H9 (cell line): ENCODE data around the gene SRC. TPM values are rescaled to one million over a fixed set of nuclear protein-coding genes. Genes with fewer than 3 reads are reported as not detected.
A peak's percentile ranks its signal among the peaks of the same experiment; 100 is the strongest.

ENCODE experiments used
- DNase-seq: peaks from one replicate; pipeline ENCODE4 v3.0.0-alpha.2; 2017
- H2AFZ ChIP-seq: one replicate; pipeline ENCODE4 v1.6.1; 2013; ENCODE audit warnings: mild to moderate bottlenecking, low read length, control low read depth, moderate library complexity
- H2AK5ac ChIP-seq: 2 replicates; pipeline ENCODE4 v1.6.1; 2013; ENCODE audit warnings: low read length, control low read depth, mixed read lengths; ENCODE audit not compliant: insufficient read length
- H2BK120ac ChIP-seq: one replicate; pipeline ENCODE4 v1.6.1; 2013; ENCODE audit warnings: low read depth, mild to moderate bottlenecking, low read length, control low read depth, inconsistent platforms; ENCODE audit not compliant: poor library complexity, severe bottlenecking
- H2BK12ac ChIP-seq: 2 replicates; pipeline ENCODE4 v1.6.1; 2013; ENCODE audit warnings: low read length, control low read depth, mixed read lengths, low read depth; ENCODE audit not compliant: insufficient read length
- H2BK15ac ChIP-seq: 2 replicates; pipeline ENCODE4 v1.6.1; 2013; ENCODE audit warnings: low read depth, low read length, control low read depth
- H2BK20ac ChIP-seq: one replicate; pipeline ENCODE4 v1.6.1; 2013; ENCODE audit warnings: low read depth, mild to moderate bottlenecking, low read length, control low read depth, inconsistent platforms; ENCODE audit not compliant: poor library complexity, severe bottlenecking
- H2BK5ac ChIP-seq: 2 replicates; pipeline ENCODE4 v1.6.1; 2013; ENCODE audit warnings: low read length, control low read depth, mixed read lengths; ENCODE audit not compliant: insufficient read length
- H3K14ac ChIP-seq: 2 replicates; pipeline ENCODE4 v1.6.1; 2013; ENCODE audit warnings: low read length, control low read depth; ENCODE audit not compliant: insufficient read depth
- H3K18ac ChIP-seq: 2 replicates; pipeline ENCODE4 v1.6.1; 2013; ENCODE audit warnings: low read depth, mild to moderate bottlenecking, mixed read lengths, low read length, control low read depth; ENCODE audit not compliant: insufficient read length
- H3K23ac ChIP-seq: 2 replicates; pipeline ENCODE4 v1.6.1; 2013; ENCODE audit warnings: low read length, control low read depth, mixed read lengths, low read depth; ENCODE audit not compliant: insufficient read length
- H3K23me2 ChIP-seq: 2 replicates; pipeline ENCODE4 v1.6.1; 2013; ENCODE audit warnings: low read depth, mild to moderate bottlenecking, mixed read lengths, low read length, control low read depth; ENCODE audit not compliant: insufficient read length, poor library complexity, severe bottlenecking
- H3K27ac ChIP-seq: 2 replicates; pipeline ENCODE4 v1.5.1; 2013; ENCODE audit warnings: low read length, control low read depth, mixed read lengths, low read depth; ENCODE audit not compliant: insufficient read length
- H3K27me3 ChIP-seq: 2 replicates; pipeline ENCODE4 v1.6.1; 2013; ENCODE audit warnings: low read length, control low read depth, inconsistent platforms; ENCODE audit not compliant: insufficient read depth
- H3K4ac ChIP-seq: 2 replicates; pipeline ENCODE4 v1.6.1; 2013; ENCODE audit warnings: low read depth, mild to moderate bottlenecking, control low read depth, inconsistent platforms, low read length, moderate library complexity
- H3K4me1 ChIP-seq: 2 replicates; pipeline ENCODE4 v1.6.1; 2013; ENCODE audit warnings: low read length, control low read depth, inconsistent platforms; ENCODE audit not compliant: insufficient read depth
- H3K4me2 ChIP-seq: 2 replicates; pipeline ENCODE4 v1.6.1; 2013; ENCODE audit warnings: low read length, control low read depth, mixed read lengths; ENCODE audit not compliant: insufficient read length, insufficient read depth
- H3K56ac ChIP-seq: 2 replicates; pipeline ENCODE4 v1.6.1; 2013; ENCODE audit warnings: low read depth, mild to moderate bottlenecking, mixed read lengths, low read length, control low read depth; ENCODE audit not compliant: insufficient read length
- H3K79me1 ChIP-seq: 2 replicates; pipeline ENCODE4 v1.6.1; 2013; ENCODE audit warnings: low read depth, mild to moderate bottlenecking, moderate library complexity, low read length, control low read depth, inconsistent platforms; ENCODE audit not compliant: insufficient read depth, poor library complexity, severe bottlenecking
- H3K79me2 ChIP-seq: 2 replicates; pipeline ENCODE4 v1.6.1; 2013; ENCODE audit warnings: low read length, control low read depth, inconsistent platforms; ENCODE audit not compliant: insufficient read depth
- H3K9ac ChIP-seq: 2 replicates; pipeline ENCODE4 v1.6.1; 2013; ENCODE audit warnings: low read length, control low read depth, mixed read lengths; ENCODE audit not compliant: insufficient read length; ENCODE audit errors: extremely low read depth
- H3K9me3 ChIP-seq: one replicate; pipeline ENCODE4 v1.6.1; 2013; ENCODE audit warnings: low read depth, low read length, inconsistent platforms; ENCODE audit not compliant: control insufficient read depth
- H3T11ph ChIP-seq: one replicate; pipeline ENCODE4 v1.6.1; 2013; ENCODE audit warnings: mild to moderate bottlenecking, low read length, control low read depth, inconsistent platforms
- H4K20me1 ChIP-seq: one replicate; pipeline ENCODE4 v1.6.1; 2013; ENCODE audit not compliant: control insufficient read depth, insufficient read length, insufficient read depth
- H4K5ac ChIP-seq: 2 replicates; pipeline ENCODE4 v1.6.1; 2013; ENCODE audit warnings: low read depth, mild to moderate bottlenecking, mixed read lengths, low read length, control low read depth; ENCODE audit not compliant: insufficient read length
- H4K8ac ChIP-seq: replicated peaks from 2 replicates; pipeline ENCODE4 v1.6.1; 2013; ENCODE audit warnings: low read length, control low read depth, mixed read lengths, low read depth; ENCODE audit not compliant: insufficient read length
- H4K91ac ChIP-seq: 2 replicates; pipeline ENCODE4 v1.6.1; 2013; ENCODE audit warnings: low read depth, mild to moderate bottlenecking, moderate library complexity, mixed read lengths, low read length, control low read depth; ENCODE audit not compliant: insufficient read length
- H3K27ac Mint-ChIP-seq, 3 experiments: 2 replicates in 2 of 3; 3 replicates in 1 of 3; pipeline ENCODE4 v1.8.0; 2020 to 2021; ENCODE audit warnings: mixed read lengths in 3 of 3, mild to moderate bottlenecking in 1 of 3, moderate library complexity in 1 of 3
- H3K27me3 Mint-ChIP-seq: 2 replicates; pipeline ENCODE4 v1.8.0; 2021; ENCODE audit warnings: low read depth, mild to moderate bottlenecking, moderate library complexity, mixed read lengths
- H3K36me3 Mint-ChIP-seq, 3 experiments: 2 replicates in 2 of 3; 3 replicates in 1 of 3; pipeline ENCODE4 v1.8.0; 2020 to 2021; ENCODE audit warnings: low read depth in 3 of 3, mixed read lengths in 3 of 3; ENCODE audit not compliant: insufficient read depth in 1 of 3
- H3K4me1 Mint-ChIP-seq, 2 experiments: 2 replicates each; pipeline ENCODE4 v1.8.0; 2020; ENCODE audit warnings: mixed read lengths in 2 of 2
- H3K4me3 Mint-ChIP-seq, 2 experiments: 2 replicates in 1 of 2; 3 replicates in 1 of 2; pipeline ENCODE4 v1.8.0; 2020 to 2021; ENCODE audit warnings: mild to moderate bottlenecking in 2 of 2, mixed read lengths in 2 of 2, moderate library complexity in 1 of 2
- H3K9me3 Mint-ChIP-seq, 2 experiments: 2 replicates in 1 of 2; 3 replicates in 1 of 2; pipeline ENCODE4 v1.8.0; 2020; ENCODE audit warnings: mild to moderate bottlenecking in 2 of 2, mixed read lengths in 2 of 2, moderate library complexity in 1 of 2
- WGBS: extraction: QIAGEN DNeasy Blood & Tissue Kit; methylation state at CpG from one replicate; pipeline ENCODE4 v1.1.7; 2013; ENCODE audit warnings: missing lambda C conversion rate, low lambda C conversion rate, mixed read lengths; ENCODE audit not compliant: insufficient read length; ENCODE audit errors: extremely low coverage; 5-methylcytosine and 5-hydroxymethylcytosine counted together
- total RNA-seq: library from RNA; stranded (reverse); gene quantifications from 2 replicates; pipeline ENCODE4 v1.2.1, GENCODE V29; 2021
- TF ChIP-seq, protein P1 (sequence below): fragments of 200-600 bp; sonication (generic); conservative IDR thresholded peaks from 3 replicates; pipeline ENCODE4 v1.8.0; 2021; ENCODE audit warnings: antibody characterized with exemption, mild to moderate bottlenecking

SRC gene
- total RNA-seq, 1 experiment from 2014 or later: 44.5 TPM

DNA sequence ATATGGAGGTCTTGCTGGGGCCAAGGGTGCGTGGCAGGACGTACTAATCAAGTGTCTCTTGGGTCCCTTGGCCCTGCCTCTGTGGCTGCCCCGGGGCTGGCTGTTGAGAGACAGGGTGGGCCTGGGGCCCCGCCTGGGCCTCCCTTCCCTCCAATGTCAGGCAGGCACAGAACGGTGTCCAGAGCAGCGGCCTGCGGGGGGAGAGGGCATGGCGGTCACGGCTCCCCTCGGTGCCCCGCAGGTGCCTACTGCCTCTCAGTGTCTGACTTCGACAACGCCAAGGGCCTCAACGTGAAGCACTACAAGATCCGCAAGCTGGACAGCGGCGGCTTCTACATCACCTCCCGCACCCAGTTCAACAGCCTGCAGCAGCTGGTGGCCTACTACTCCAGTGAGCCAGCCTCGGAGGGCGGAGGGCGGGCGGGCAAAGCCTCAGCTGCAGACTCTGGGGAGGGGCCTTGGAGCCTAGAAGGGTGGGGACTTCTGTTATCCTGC lies 50.0 kb downstream of the SRC start:
- no peak overlapping the region for H3T11ph ChIP-seq
- DNase-seq: peak; percentile 88
- H3K18ac ChIP-seq: no peak overlapping the region
- no peaks in the 10 kb centered on the region for H3K9me3 Mint-ChIP-seq
- no peak overlapping the region; a peak in 1 of 5 replicates for H3K4me3 Mint-ChIP-seq
- no peak overlapping the region for H2BK12ac ChIP-seq
- no peak overlapping the region for H4K8ac ChIP-seq
- TF ChIP-seq, protein P1, sequence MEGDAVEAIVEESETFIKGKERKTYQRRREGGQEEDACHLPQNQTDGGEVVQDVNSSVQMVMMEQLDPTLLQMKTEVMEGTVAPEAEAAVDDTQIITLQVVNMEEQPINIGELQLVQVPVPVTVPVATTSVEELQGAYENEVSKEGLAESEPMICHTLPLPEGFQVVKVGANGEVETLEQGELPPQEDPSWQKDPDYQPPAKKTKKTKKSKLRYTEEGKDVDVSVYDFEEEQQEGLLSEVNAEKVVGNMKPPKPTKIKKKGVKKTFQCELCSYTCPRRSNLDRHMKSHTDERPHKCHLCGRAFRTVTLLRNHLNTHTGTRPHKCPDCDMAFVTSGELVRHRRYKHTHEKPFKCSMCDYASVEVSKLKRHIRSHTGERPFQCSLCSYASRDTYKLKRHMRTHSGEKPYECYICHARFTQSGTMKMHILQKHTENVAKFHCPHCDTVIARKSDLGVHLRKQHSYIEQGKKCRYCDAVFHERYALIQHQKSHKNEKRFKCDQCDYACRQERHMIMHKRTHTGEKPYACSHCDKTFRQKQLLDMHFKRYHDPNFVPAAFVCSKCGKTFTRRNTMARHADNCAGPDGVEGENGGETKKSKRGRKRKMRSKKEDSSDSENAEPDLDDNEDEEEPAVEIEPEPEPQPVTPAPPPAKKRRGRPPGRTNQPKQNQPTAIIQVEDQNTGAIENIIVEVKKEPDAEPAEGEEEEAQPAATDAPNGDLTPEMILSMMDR: no peak
- H4K5ac ChIP-seq: no peak overlapping the region
- peaks cover 20 to 33% of the 10 kb centered on the region in 2 experiments for H3K4me1 Mint-ChIP-seq
- H3K27ac Mint-ChIP-seq: peak overlapping the region in 1 of 3 experiments; percentile 98; a peak in 2 of 7 replicates
- no peak overlapping the region for H2AFZ ChIP-seq
- no peaks in the 10 kb centered on the region for H3K79me2 ChIP-seq
- H2BK15ac ChIP-seq: no peak overlapping the region
- H3K79me1 ChIP-seq: no peaks in the 10 kb centered on the region
- no peak overlapping the region for H3K4me2 ChIP-seq
- H2AK5ac ChIP-seq: no peak overlapping the region
- H3K27ac ChIP-seq: no peak overlapping the region
- WGBS: no CpG with 5 or more reads among the region's 22 CpGs
- H3K14ac ChIP-seq: no peak overlapping the region; the same call in 1 of the 2 replicates
- no peaks in the 10 kb centered on the region for H3K27me3 ChIP-seq
- H4K20me1 ChIP-seq: no peaks in the 10 kb centered on the region
- H2BK20ac ChIP-seq: no peak overlapping the region
- no peak overlapping the region for H3K23ac ChIP-seq
- H3K27me3 Mint-ChIP-seq: no peaks in the 10 kb centered on the region; the same call in 1 of the 2 replicates
- no peaks in the 10 kb centered on the region; the same call in 1 of the 2 replicates for H3K4me1 ChIP-seq
- peaks cover 0 to 32% (median 29%) of the 10 kb centered on the region in 3 experiments; a peak in 6 of 7 replicates for H3K36me3 Mint-ChIP-seq
- no peaks in the 10 kb centered on the region for H3K23me2 ChIP-seq
- H3K9me3 ChIP-seq: no peaks in the 10 kb centered on the region
- no peak overlapping the region for H3K4ac ChIP-seq
- no peak overlapping the region for H2BK120ac ChIP-seq
- peak overlapping the region; percentile 30 for H4K91ac ChIP-seq
- no peak overlapping the region for H3K9ac ChIP-seq
- no peak overlapping the region for H2BK5ac ChIP-seq
- no peak overlapping the region for H3K56ac ChIP-seq
